ENCODE results near the gene PCNX1. TPM values are rescaled to one million over a fixed set of nuclear protein-coding genes. Genes with fewer than 3 reads are reported as not detected.
"Not testable (repeated sequence)": the region's sequence is repeated elsewhere in the genome, so short reads cannot be mapped to it uniquely, and the experiment has no call there.

The PCNX1 gene
- total RNA-seq, 1 donor from 2014 or later, result 46.2 TPM

DNA sequence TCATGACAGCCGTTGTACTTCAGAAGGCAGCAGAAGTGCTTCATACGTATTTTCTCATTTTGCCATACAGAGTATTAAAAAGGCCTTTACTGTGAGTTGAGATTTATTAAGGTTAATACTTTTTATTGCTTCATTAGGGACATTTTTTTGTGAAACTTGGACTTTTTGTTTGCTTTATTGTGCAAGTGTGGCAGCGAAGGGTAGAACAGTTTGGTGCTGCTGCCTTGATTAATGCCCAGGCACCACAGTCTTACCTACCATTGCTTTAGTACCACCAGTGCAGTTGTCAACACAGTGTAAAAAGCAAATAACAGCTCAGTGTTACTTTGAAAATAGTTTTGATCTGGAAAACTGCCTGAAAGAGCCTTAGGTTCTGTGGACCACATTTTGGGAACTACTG lies 147.4 kb downstream of the PCNX1 start:
- intact Hi-C loops (cut with DNase I), result no loop called here
- no peak for DNase-seq (ENCODE audit: low spot score)

DNA sequence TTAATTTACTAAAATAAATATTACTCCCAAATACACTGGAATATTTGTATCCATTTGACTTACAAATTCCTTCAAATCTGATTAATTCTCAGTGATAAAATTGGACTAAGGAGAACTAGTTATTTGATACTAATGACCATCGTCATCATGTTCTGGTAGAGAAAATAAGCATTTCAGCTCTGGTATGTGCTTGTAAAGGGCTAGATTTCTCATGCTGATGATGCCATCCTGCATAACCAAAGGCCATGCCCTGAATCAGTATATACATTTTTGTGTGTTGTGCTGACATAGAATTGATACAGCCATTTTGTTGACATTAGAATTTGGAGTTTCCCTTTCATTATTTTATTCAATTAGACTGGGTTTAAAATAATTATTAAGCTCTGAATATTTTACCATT lies 148.9 kb downstream of the PCNX1 start:
- intact Hi-C loops (cut with DNase I), result no loop called here
- no peak for DNase-seq (ENCODE audit: low spot score)

GRCh38 chr14:71060274-71060673 lies 153.0 kb downstream of the PCNX1 start:
- intact Hi-C loops (cut with DNase I), result no loop called here
- no peak for DNase-seq (ENCODE audit: low spot score)

- intact Hi-C loops (cut with DNase I), result no loop called here
- no peak for DNase-seq (ENCODE audit: low spot score)
Measured at GRCh38 chr14:71060825-71061455, 153.7 kb downstream of the PCNX1 start.

GRCh38 chr14:71061458-71061857 lies 154.2 kb downstream of the PCNX1 start:
- no peak for DNase-seq (ENCODE audit: low spot score)
- intact Hi-C loops (cut with DNase I), result no loop called here

DNA sequence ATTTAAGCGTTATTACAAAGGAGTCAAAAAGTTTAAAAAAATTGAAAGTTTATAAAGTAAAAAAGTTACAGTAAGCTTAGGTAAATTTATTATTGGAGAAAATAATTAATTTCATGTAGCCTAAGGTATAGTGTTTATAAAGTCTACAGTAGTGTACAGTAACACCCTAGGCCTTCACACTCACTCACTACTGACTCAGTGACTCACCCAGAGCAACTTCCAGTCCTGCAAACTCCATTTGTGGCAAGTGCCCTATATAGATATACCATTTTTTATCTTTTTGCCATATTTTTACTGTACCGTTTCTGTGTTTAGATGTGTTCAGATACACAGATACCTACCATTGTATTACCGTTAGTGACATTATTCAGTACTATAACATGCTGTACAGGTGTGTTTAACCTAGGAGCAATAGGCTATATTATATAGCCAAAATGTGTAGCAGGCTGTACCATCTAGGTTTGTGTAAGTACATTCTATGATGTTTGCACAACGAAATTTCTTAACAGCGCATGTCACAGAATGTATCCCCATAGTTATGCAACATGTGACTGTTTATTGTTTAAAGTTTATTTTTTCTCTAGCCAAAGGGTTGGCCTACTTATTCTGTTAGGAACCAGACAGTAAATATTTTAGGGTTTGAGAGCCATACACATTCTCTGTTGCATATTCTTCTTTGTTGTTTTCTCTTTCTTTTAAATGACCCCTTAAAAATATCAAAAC lies 155.5 kb downstream of the PCNX1 start:
- no peak for DNase-seq (ENCODE audit: low spot score)
- intact Hi-C loops (cut with DNase I), result no loop called here

DNA sequence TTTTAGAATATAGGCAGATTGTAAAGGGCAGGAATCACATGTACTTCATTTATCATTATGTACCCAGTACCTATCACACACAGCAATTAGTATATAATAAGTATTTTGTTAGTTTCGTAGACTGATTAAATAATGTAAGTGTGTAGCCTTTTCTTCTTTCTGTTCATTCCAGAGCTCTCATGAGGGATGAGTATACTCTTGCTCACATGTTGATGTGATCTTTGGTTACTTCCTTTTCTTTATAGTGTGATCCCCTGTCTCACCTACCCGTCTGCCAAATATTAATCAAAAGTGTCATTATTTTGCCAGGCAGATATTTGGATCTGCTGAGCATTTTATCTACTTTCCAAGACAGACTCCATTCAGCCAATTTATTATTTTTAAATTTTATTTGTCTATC lies 156.1 kb downstream of the PCNX1 start:
- DNase-seq (ENCODE audit: low spot score), result no peak
- intact Hi-C loops (cut with DNase I), result no loop called here

GRCh38 chr14:71064747-71065146 lies 157.5 kb downstream of the PCNX1 start:
- intact Hi-C loops (cut with DNase I); DNase-seq (ENCODE audit: low spot score): not testable (repeated sequence)

- intact Hi-C loops (cut with DNase I), result no loop called here
- DNase-seq (ENCODE audit: low spot score), result no peak
Measured at GRCh38 chr14:71070169-71070568, 162.9 kb downstream of the PCNX1 start.

DNA sequence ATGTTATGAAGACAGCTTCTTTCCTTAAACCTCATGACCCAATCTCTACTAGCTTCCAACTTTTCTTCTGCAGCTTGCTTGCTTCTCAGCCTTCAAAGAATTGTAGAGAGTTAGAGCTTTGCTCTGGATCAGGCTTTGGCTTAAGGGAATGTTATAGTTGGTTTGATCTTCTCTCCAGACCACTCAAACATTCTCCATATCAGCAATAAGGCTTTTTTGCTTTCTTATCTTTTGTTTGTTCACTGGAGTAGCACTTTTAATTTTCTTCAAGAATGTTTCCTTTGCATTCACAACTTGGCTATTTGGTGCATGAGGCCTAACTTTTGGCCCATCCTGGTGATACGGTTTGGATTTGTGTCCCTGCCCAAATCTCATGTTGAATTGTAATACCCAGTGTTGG lies 163.8 kb downstream of the PCNX1 start:
- intact Hi-C loops (cut with DNase I), result no loop called here
- no peak for DNase-seq (ENCODE audit: low spot score)

- intact Hi-C loops (cut with DNase I), result no loop called here
- DNase-seq (ENCODE audit: low spot score), result no peak
Measured at GRCh38 chr14:71076462-71077092, 169.3 kb downstream of the PCNX1 start.

- DNase-seq (ENCODE audit: low spot score), result no peak
- intact Hi-C loops (cut with DNase I), result no loop called here
Measured at GRCh38 chr14:71078500-71078899, 171.2 kb downstream of the PCNX1 start.

- intact Hi-C loops (cut with DNase I), result no loop called here
- no peak for DNase-seq (ENCODE audit: low spot score)
Measured at GRCh38 chr14:71086567-71086966, 179.3 kb downstream of the PCNX1 start.

- DNase-seq (ENCODE audit: low spot score), result no peak
- intact Hi-C loops (cut with DNase I), result no loop called here
Measured at GRCh38 chr14:71089971-71090370, 182.7 kb downstream of the PCNX1 start.

DNA sequence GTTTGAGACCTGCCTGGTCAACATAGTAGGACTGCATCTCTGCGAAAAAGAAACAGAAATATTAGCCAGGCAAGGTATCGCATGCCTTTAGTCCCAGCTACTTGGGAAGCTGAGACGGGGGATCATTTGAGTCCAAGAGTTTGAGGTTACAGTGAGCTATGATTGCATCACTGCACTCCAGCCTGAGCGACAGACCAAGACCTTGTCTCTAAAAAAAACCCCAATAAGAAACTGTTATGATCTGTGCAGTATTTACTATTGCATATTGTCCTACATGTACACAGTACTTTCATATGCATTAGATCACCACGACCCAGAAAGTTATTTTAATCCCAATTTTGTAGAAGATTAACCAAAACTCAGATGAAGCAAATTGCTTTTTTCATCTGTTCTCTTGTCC lies 187.5 kb downstream of the PCNX1 start:
- intact Hi-C loops (cut with DNase I), result no loop called here
- no peak for DNase-seq (ENCODE audit: low spot score)

DNA sequence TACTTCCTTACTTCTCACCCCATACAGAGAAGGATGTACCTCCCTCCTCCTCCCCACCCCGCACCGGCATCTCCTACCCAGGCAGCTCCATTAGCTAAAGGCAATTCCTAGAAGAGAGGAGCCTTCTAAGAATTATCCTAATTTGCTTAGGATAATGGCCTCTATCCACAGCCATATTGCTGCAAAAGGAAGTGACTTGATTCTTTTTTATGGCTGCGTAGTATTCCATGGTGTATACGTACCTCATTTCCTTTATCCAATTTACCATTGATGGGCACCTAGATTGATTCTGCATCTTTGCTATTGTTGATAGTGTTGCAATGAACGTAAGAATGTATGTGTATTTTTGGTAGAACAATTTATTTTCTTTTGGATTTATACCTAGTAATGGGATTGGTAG lies 189.7 kb downstream of the PCNX1 start:
- DNase-seq (ENCODE audit: low spot score), result no peak
- intact Hi-C loops (cut with DNase I), result no loop called here

DNA sequence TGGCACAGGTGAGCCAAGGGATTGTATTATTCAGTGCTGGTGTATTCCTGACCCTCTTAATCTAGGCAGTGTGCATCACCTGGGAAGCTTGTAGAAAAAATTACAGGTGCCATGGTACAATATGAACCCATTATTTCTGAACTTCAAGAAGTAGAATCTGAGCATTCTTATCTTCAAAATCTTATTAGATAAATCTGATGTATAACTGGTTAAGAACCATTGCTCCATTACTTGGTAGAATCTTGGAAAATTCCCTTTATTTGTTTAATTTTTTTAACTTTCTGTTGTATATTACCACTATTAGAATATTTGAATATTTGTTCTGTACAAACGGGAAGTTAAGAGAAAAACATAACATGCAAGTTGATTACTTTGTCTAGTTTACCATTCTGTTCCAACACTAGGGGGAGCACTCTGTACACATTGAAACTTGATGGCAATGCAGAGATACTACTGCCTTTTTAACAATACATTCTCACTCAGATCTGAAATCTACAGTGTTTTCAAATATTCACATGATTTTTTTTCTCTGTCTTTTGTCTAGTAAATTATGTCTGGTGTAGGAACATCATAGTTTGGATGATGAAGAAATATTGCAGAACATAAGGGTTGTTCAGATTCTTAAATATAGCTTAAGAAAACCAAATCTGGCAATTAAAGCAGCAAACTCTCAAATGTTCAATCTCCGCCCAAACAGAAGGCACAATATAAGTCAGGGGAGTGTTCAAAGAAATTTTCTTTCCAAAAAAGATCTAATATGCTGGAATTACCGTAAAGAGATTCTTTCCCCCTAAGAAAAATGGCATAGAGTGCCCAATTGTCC lies 196.6 kb downstream of the PCNX1 start:
- DNase-seq (ENCODE audit: low spot score), result no peak
- intact Hi-C loops (cut with DNase I), result no loop called here

DNA sequence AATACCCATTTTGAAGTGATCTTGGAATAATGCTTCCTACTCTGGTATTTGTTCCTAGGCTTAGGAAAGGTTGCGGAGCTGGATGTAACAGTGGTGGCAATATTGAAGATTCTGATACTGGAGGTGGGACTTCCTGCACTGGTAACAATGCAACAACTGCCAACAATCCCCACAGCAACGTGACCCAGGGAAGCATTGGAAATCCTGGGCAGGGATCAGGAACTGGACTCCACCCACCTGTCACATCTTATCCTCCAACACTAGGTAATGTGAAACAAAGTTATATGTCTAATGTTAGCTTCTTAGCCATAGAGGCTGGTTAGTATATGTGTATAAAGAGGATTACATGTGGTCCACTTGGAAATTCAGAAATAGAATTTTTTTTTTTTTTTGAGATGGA lies 197.9 kb downstream of the PCNX1 start:
- no peak for DNase-seq (ENCODE audit: low spot score)
- intact Hi-C loops (cut with DNase I), result no loop called here

- intact Hi-C loops (cut with DNase I), result no loop called here
- DNase-seq (ENCODE audit: low spot score), result no peak
Measured at GRCh38 chr14:71107921-71108320, 200.7 kb downstream of the PCNX1 start.

- intact Hi-C loops (cut with DNase I), result no loop called here
- DNase-seq (ENCODE audit: low spot score), result no peak
Measured at GRCh38 chr14:71108398-71109119, 201.3 kb downstream of the PCNX1 start.
